Measurements from ENCODE around the gene PDK2. TPM values are rescaled to one million over a fixed set of nuclear protein-coding genes. Genes with fewer than 3 reads are reported as not detected.

Gene PDK2
- total RNA-seq, 1 experiment from 2014 or later: 58.4 TPM

GRCh38 chr17:50139185-50139783 lies 44.1 kb downstream of the PDK2 start:
- no peak for DNase-seq (ENCODE audit: low read depth)
- in situ Hi-C loops (cut with HindIII; ENCODE audit: low pct_unique_long_range_greater_than_20kb, low sequenced_read_pairs): no loop called here

GRCh38 chr17:50139950-50140885 lies 45.1 kb downstream of the PDK2 start:
- in situ Hi-C loops (cut with HindIII; ENCODE audit: low pct_unique_long_range_greater_than_20kb, low sequenced_read_pairs): no loop called here
- no peak for DNase-seq (ENCODE audit: low read depth)

GRCh38 chr17:50141026-50141744 lies 46.0 kb downstream of the PDK2 start:
- in situ Hi-C loops (cut with HindIII; ENCODE audit: low pct_unique_long_range_greater_than_20kb, low sequenced_read_pairs): no loop called here
- DNase-seq (ENCODE audit: low read depth): no peak

GRCh38 chr17:50141745-50142110 lies 46.6 kb downstream of the PDK2 start:
- in situ Hi-C loops (cut with HindIII; ENCODE audit: low pct_unique_long_range_greater_than_20kb, low sequenced_read_pairs): no loop called here
- no peak for DNase-seq (ENCODE audit: low read depth)

GRCh38 chr17:50143461-50144176 lies 48.5 kb downstream of the PDK2 start:
- in situ Hi-C loops (cut with HindIII; ENCODE audit: low pct_unique_long_range_greater_than_20kb, low sequenced_read_pairs): no loop called here
- DNase-seq (ENCODE audit: low read depth): no peak

GRCh38 chr17:50144355-50144754 lies 49.2 kb downstream of the PDK2 start:
- DNase-seq (ENCODE audit: low read depth): no peak
- in situ Hi-C loops (cut with HindIII; ENCODE audit: low pct_unique_long_range_greater_than_20kb, low sequenced_read_pairs): no loop called here

GRCh38 chr17:50144845-50145531 lies 49.8 kb downstream of the PDK2 start:
- no peak for DNase-seq (ENCODE audit: low read depth)
- in situ Hi-C loops (cut with HindIII; ENCODE audit: low pct_unique_long_range_greater_than_20kb, low sequenced_read_pairs): no loop called here

GRCh38 chr17:50145532-50146229 lies 50.5 kb downstream of the PDK2 start:
- DNase-seq (ENCODE audit: low read depth): no peak
- in situ Hi-C loops (cut with HindIII; ENCODE audit: low pct_unique_long_range_greater_than_20kb, low sequenced_read_pairs): no loop called here

GRCh38 chr17:50146230-50146926 lies 51.2 kb downstream of the PDK2 start:
- no peak for DNase-seq (ENCODE audit: low read depth)
- in situ Hi-C loops (cut with HindIII; ENCODE audit: low pct_unique_long_range_greater_than_20kb, low sequenced_read_pairs): no loop called here

GRCh38 chr17:50146927-50147665 lies 51.9 kb downstream of the PDK2 start:
- no peak for DNase-seq (ENCODE audit: low read depth)
- in situ Hi-C loops (cut with HindIII; ENCODE audit: low pct_unique_long_range_greater_than_20kb, low sequenced_read_pairs): no loop called here

GRCh38 chr17:50147841-50148225 lies 52.7 kb downstream of the PDK2 start:
- in situ Hi-C loops (cut with HindIII; ENCODE audit: low pct_unique_long_range_greater_than_20kb, low sequenced_read_pairs): no loop called here
- no peak for DNase-seq (ENCODE audit: low read depth)

GRCh38 chr17:50148226-50149090 lies 53.3 kb downstream of the PDK2 start:
- no peak for DNase-seq (ENCODE audit: low read depth)
- in situ Hi-C loops (cut with HindIII; ENCODE audit: low pct_unique_long_range_greater_than_20kb, low sequenced_read_pairs): no loop called here

GRCh38 chr17:50149091-50149416 lies 53.9 kb downstream of the PDK2 start:
- DNase-seq (ENCODE audit: low read depth): no peak
- in situ Hi-C loops (cut with HindIII; ENCODE audit: low pct_unique_long_range_greater_than_20kb, low sequenced_read_pairs): no loop called here

GRCh38 chr17:50149417-50150353 lies 54.5 kb downstream of the PDK2 start:
- in situ Hi-C loops (cut with HindIII; ENCODE audit: low pct_unique_long_range_greater_than_20kb, low sequenced_read_pairs): no loop called here
- DNase-seq (ENCODE audit: low read depth): peak; percentile 60

All from Caki2 (cell line).